ENCODE data around the gene HNRNPR. TPM values are rescaled to one million over a fixed set of nuclear protein-coding genes. Genes with fewer than 3 reads are reported as not detected.

Gene HNRNPR
- total and polyA plus RNA-seq, 2 donors (not counting 3 experiments of a cell fraction or from before 2014, with no cell fraction given) = 111 to 171 TPM

- Histone ChIP-seq H2AFZ (ENCODE audit: low read depth, low read length) (peak overlapping the region; percentile 81), H3K4me3 (replicated peaks in 1 of 3; ENCODE audit: insufficient read depth in 1 of 3, low read depth in 1 of 3, low read length in 3 of 3) (peak overlapping the region; percentile 1 to 58 (median 57)), H4K20me1 (replicated peaks; ENCODE audit: control insufficient read depth, extremely low read depth, insufficient read depth, low read length) (peaks cover 12% of the 10 kb centered on the region), H3K27ac (ENCODE audit: insufficient read depth, low read depth, low read length) (peak overlapping the region; percentile 79), H3K79me2 (ENCODE audit: control insufficient read depth, insufficient read depth, low read length) (peaks cover 40% of the 10 kb centered on the region), H3K36me3 (ENCODE audit: control insufficient read depth in 2 of 2, extremely low read depth in 1 of 2, insufficient read depth in 2 of 2, low read length in 2 of 2) (peaks cover 0 to 2% of the 10 kb centered on the region in 2 experiments), H3K9me1 (replicated peaks; ENCODE audit: control insufficient read depth, extremely low read depth, insufficient read depth, low read length) (no peaks in the 10 kb centered on the region), H3K9ac (replicated peaks; ENCODE audit: extremely low read depth, insufficient read depth, low read length) (peak overlapping the region; percentile 85), H3K9me3 (replicated peaks; ENCODE audit: control insufficient read depth, insufficient read depth, low read length) (no peaks in the 10 kb centered on the region), H3K27me3 (ENCODE audit: control insufficient read depth in 2 of 2, insufficient read depth in 2 of 2, low read length in 2 of 2) (no peaks in the 10 kb centered on the region), H3K4me1 (ENCODE audit: control insufficient read depth, extremely low read depth, insufficient read depth, low read length) (peaks cover 25% of the 10 kb centered on the region), H3K4me2 (ENCODE audit: insufficient read depth, low read length) (peak overlapping the region; percentile 69)
- DNase-seq (ENCODE audit: low read depth, low spot score) = no peak
- ChIA-PET POLR2A (interaction anchor here (0.6 to 1.7 kb wide), 8 partner anchors 12 to 214 kb away, joined by 3 to 28 read pairs (median 5); partner anchors contain the start of genes ID3 and ZNF436), CTCF (interaction anchor here (1.0 to 1.7 kb wide), 10 partner anchors 13 to 195 kb away, joined by 4 to 33 read pairs (median 6); partner anchors contain the start of genes ASAP3, HTR1D and ZNF436)
- FAIRE-seq = no peak
- intact Hi-C loops (cut with micrococcal nuclease) = loop anchor here (1.0 to 10.0 kb wide), 5 partner anchors 23 to 190 kb away; partner anchors contain the start of genes ASAP3 and E2F2
- BruUV-seq (replicated peaks) = no TSS peak
- dilution Hi-C loops (cut with MboI; ENCODE audit: extremely low pct_ligation_motif_present, low sequenced_read_pairs) = no loop called here
- TF ChIP-seq FOS (IDR thresholded peaks at IDR 0.05; ENCODE audit: borderline replicate concordance, insufficient read depth, low read length) (no peak), MAX (IDR thresholded peaks at IDR 0.05; ENCODE audit: insufficient read depth, insufficient read length) (no peak), GATA2 (IDR thresholded peaks at IDR 0.05; ENCODE audit: insufficient read depth, insufficient read length, low read depth, low read length) (no peak), EZH2 (IDR thresholded peaks at IDR 0.05; ENCODE audit: borderline replicate concordance, low read depth, low read length, severe bottlenecking) (no peak), MYC (IDR thresholded peaks at IDR 0.05; ENCODE audit: low read depth, low read length) (no peak), CTCF (IDR thresholded peaks at IDR 0.05; ENCODE audit: extremely low read depth in 1 of 2, insufficient read depth in 1 of 2, low read depth in 1 of 2, low read length in 2 of 2) (no peak), POLR2A (IDR thresholded peaks at IDR 0.05; ENCODE audit: low read depth, low read length) (no peak), POLR2AphosphoS5 (IDR thresholded peaks at IDR 0.05; ENCODE audit: insufficient read depth, low read depth, low read length) (no peak), JUN (IDR thresholded peaks at IDR 0.05; ENCODE audit: borderline replicate concordance, insufficient read depth, insufficient read length, low read depth) (no peak)
Measured at GRCh38 chr1:23344987-23345472, 946 bp upstream of the HNRNPR start.

Data from endothelial cell of umbilical vein (primary cell).